HG03354 (cell line): ENCODE data around the gene GFM1.
"Not testable (repeated sequence)": the region's sequence is repeated elsewhere in the genome, so short reads cannot be mapped to it uniquely, and the experiment has no call there.

Experiments used
- ATAC-seq: cut with Tn5 transposase; IDR thresholded peaks from one replicate; pipeline ENCODE4 v1.9.1; 2021; ENCODE audit warnings: mild to moderate bottlenecking; ENCODE audit not compliant: unreplicated experiment, poor library complexity, severe bottlenecking

GFM1 gene

GRCh38 chr3:158672215-158673176 is 28.2 kb downstream of the GFM1 start, which contains the start of gene LXN:
LXN (minus strand) TSS chr3:158672648; CDS start chr3:158672478, 170 bp downstream.
- ATAC-seq = peak; percentile 99

- no peak for ATAC-seq
Measured at GRCh38 chr3:158678687-158679086, 34.4 kb downstream of the GFM1 start.

GRCh38 chr3:158679547-158680000 is 35.2 kb downstream of the GFM1 start:
- no peak for ATAC-seq

GRCh38 chr3:158680861-158681260 is 36.5 kb downstream of the GFM1 start:
- no peak for ATAC-seq

- no peak for ATAC-seq
Measured at GRCh38 chr3:158683230-158683962, 39.1 kb downstream of the GFM1 start.

GRCh38 chr3:158685159-158685558 is 40.8 kb downstream of the GFM1 start:
- no peak for ATAC-seq

GRCh38 chr3:158693866-158694456 is 49.6 kb downstream of the GFM1 start:
- not testable (repeated sequence) for ATAC-seq

GRCh38 chr3:158696618-158697017 is 52.3 kb downstream of the GFM1 start:
- no peak for ATAC-seq

GRCh38 chr3:158700559-158700958 is 56.2 kb downstream of the GFM1 start:
- ATAC-seq = no peak

GRCh38 chr3:158701420-158702065 is 57.2 kb downstream of the GFM1 start:
- no peak for ATAC-seq

- no peak for ATAC-seq
Measured at GRCh38 chr3:158702815-158703481, 58.6 kb downstream of the GFM1 start.

- no peak for ATAC-seq
Measured at GRCh38 chr3:158703566-158703965, 59.2 kb downstream of the GFM1 start.

- ATAC-seq = no peak
Measured at GRCh38 chr3:158709666-158710083, 65.3 kb downstream of the GFM1 start.

- no peak for ATAC-seq
Measured at GRCh38 chr3:158710601-158711000, 66.3 kb downstream of the GFM1 start.

- no peak for ATAC-seq
Measured at GRCh38 chr3:158711886-158712285, 67.6 kb downstream of the GFM1 start.

GRCh38 chr3:158712443-158712842 is 68.1 kb downstream of the GFM1 start:
- no peak for ATAC-seq

- no peak for ATAC-seq
Measured at GRCh38 chr3:158713094-158713499, 68.8 kb downstream of the GFM1 start.

GRCh38 chr3:158717576-158717975 is 73.2 kb downstream of the GFM1 start:
- no peak for ATAC-seq

GRCh38 chr3:158718490-158719170 is 74.3 kb downstream of the GFM1 start:
- ATAC-seq = no peak
